Common myeloid progenitor, CD34-positive (primary cell): ENCODE measurements around the gene RNF144B.
A peak's percentile ranks its signal among the peaks of the same experiment; 100 is the strongest.

Source experiments
- CTCF ChIA-PET: fragments of 350-600 bp; sonication (Branson Sonifier 250); formaldehyde crosslinking; loops from one replicate; lab custom pipeline; 2021; ENCODE audit warnings: antibody characterized with exemption; lab: Charles Lee
- POLR2A ChIA-PET: fragments of 350-600 bp; sonication (Branson Sonifier 250); formaldehyde crosslinking; loops from one replicate; lab custom pipeline; 2021; ENCODE audit warnings: antibody characterized with exemption; lab: Charles Lee
- DNase-seq, 3 donors: peaks; one replicate each; pipeline versions ENCODE4 v3.0.0 to v3.0.0-alpha.2; 2013
- H3K27ac ChIP-seq, 2 experiments: 1 replicate in 1 of 2; 2 replicates in 1 of 2; pipeline ENCODE4 v1.7.0; 2013; ENCODE audit warnings: inconsistent platforms in 2 of 2, low read length in 2 of 2, mild to moderate bottlenecking in 2 of 2, low read depth in 1 of 2, moderate library complexity in 1 of 2; ENCODE audit not compliant: severe bottlenecking in 2 of 2, insufficient read depth in 1 of 2, poor library complexity in 1 of 2
- H3K27me3 ChIP-seq, 5 experiments: replicated peaks in 2 of 5; 1 replicate in 3 of 5; 2 replicates in 2 of 5; pipeline versions ENCODE4 v1.6.1 to v1.7.0; 2013; ENCODE audit warnings: low read length in 4 of 5, mild to moderate bottlenecking in 2 of 5, moderate library complexity in 2 of 5, inconsistent platforms in 1 of 5; ENCODE audit not compliant: insufficient read depth in 5 of 5, control insufficient read depth in 4 of 5
- H3K36me3 ChIP-seq, 4 experiments: 1 replicate in 2 of 4; 2 replicates in 2 of 4; pipeline versions ENCODE4 v1.6.1 to v1.7.0; 2013; ENCODE audit warnings: low read length in 3 of 4, control low read depth in 1 of 4, mild to moderate bottlenecking in 1 of 4; ENCODE audit not compliant: control insufficient read depth in 4 of 4, insufficient read depth in 4 of 4
- H3K4me1 ChIP-seq, 4 experiments: 1 replicate in 3 of 4; 2 replicates in 1 of 4; pipeline versions ENCODE4 v1.6.1 to v1.7.1; 2013; ENCODE audit warnings: low read length in 3 of 4, mild to moderate bottlenecking in 3 of 4, control low read depth in 1 of 4, inconsistent platforms in 1 of 4, moderate library complexity in 1 of 4; ENCODE audit not compliant: control insufficient read depth in 4 of 4, insufficient read depth in 4 of 4; ENCODE audit errors: control extremely low read depth in 1 of 4
- H3K4me3 ChIP-seq, 7 experiments: 1 replicate in 4 of 7; 2 replicates in 3 of 7; pipeline versions ENCODE4 v1.5.1 to v1.7.0; 2013; ENCODE audit warnings: mild to moderate bottlenecking in 7 of 7, low read length in 6 of 7, moderate library complexity in 6 of 7, inconsistent platforms in 2 of 7, low read depth in 2 of 7, control low read depth in 1 of 7; ENCODE audit not compliant: insufficient read depth in 4 of 7, control insufficient read depth in 1 of 7; ENCODE audit errors: extremely low read depth in 1 of 7
- H3K9me3 ChIP-seq, 5 experiments: 1 replicate in 4 of 5; 2 replicates in 1 of 5; pipeline versions ENCODE4 v1.6.1 to v1.7.1; 2013; ENCODE audit warnings: low read length in 4 of 5, mild to moderate bottlenecking in 2 of 5, inconsistent platforms in 1 of 5, low read depth in 1 of 5, moderate library complexity in 1 of 5; ENCODE audit not compliant: control insufficient read depth in 4 of 5, insufficient read depth in 2 of 5; ENCODE audit errors: control extremely low read depth in 1 of 5
- WGBS: methylation state at CpG from one replicate; pipeline ENCODE4 v1.1.5; 2013; ENCODE audit not compliant: insufficient coverage; 5-methylcytosine and 5-hydroxymethylcytosine counted together

RNF144B gene

GRCh38 chr6:18501663-18502013 is 114.5 kb downstream of the RNF144B start:
- POLR2A ChIA-PET, result interaction anchor here (0.7 to 1.0 kb wide), 2 partner anchors 174 to 178 kb away, joined by 3 read pairs; no protein-coding TSS in a partner anchor
- peaks cover 3 to 43% (median 25%) of the 10 kb centered on the region in 4 experiments for H3K4me1 ChIP-seq

GRCh38 chr6:18503206-18503592 is 116.0 kb downstream of the RNF144B start:
- ChIA-PET CTCF (interaction anchor here (0.9 to 9.6 kb wide), 17 partner anchors 10 to 251 kb away, joined by 3 to 227 read pairs (median 4); partner anchors contain the start of gene RNF144B), POLR2A (no interaction called here)
- H3K27me3 ChIP-seq, result no peaks in the 10 kb centered on the region
- no peak overlapping the region for H3K4me3 ChIP-seq
- H3K36me3 ChIP-seq, result no peaks in the 10 kb centered on the region
- peaks cover 0 to 29% (median 22%) of the 10 kb centered on the region in 4 experiments for H3K4me1 ChIP-seq
- H3K27ac ChIP-seq, result no peak overlapping the region
- no peak for DNase-seq
- no peaks in the 10 kb centered on the region for H3K9me3 ChIP-seq

More at GRCh38 chr6:18501663-18502013, 114.5 kb downstream of the RNF144B start:
- Histone ChIP-seq H3K27ac (peak overlapping the region; percentile 74 to 75), H3K4me3 (peak overlapping the region in 1 of 7 experiments; percentile 20), H3K9me3 (no peaks in the 10 kb centered on the region), H3K36me3 (no peaks in the 10 kb centered on the region), H3K27me3 (no peaks in the 10 kb centered on the region)
- 0% methylated on average over 4 of the region's 4 CpGs for WGBS
- DNase-seq, result peak; percentile 65 to 93 (median 92)
- CTCF ChIA-PET, result interaction anchor here (0.8 to 9.6 kb wide), 8 partner anchors 11 to 239 kb away, joined by 3 to 227 read pairs (median 4); partner anchors contain the start of gene RNF144B

GRCh38 chr6:18503593-18504231 is 116.6 kb downstream of the RNF144B start:
- no peaks in the 10 kb centered on the region for H3K27me3 ChIP-seq
- ChIA-PET POLR2A (no interaction called here), CTCF (interaction anchor here (0.9 to 9.6 kb wide), 15 partner anchors 9 to 252 kb away, joined by 3 to 227 read pairs (median 4); partner anchors contain the start of gene RNF144B)
- no peaks in the 10 kb centered on the region for H3K36me3 ChIP-seq
- DNase-seq, result peak; percentile 78 to 89 (median 84)
- 30% methylated on average over 5 of the region's 11 CpGs for WGBS
- H3K9me3 ChIP-seq, result no peaks in the 10 kb centered on the region
- no peak overlapping the region for H3K27ac ChIP-seq
- peak overlapping the region in 1 of 7 experiments; percentile 20 for H3K4me3 ChIP-seq
- H3K4me1 ChIP-seq, result peaks cover 0 to 27% (median 22%) of the 10 kb centered on the region in 4 experiments

GRCh38 chr6:18504232-18504596 is 117.1 kb downstream of the RNF144B start:
- ChIA-PET CTCF (interaction anchor here (0.7 to 9.6 kb wide), 8 partner anchors 9 to 300 kb away, joined by 3 to 227 read pairs (median 5); partner anchors contain the start of gene RNF144B), POLR2A (no interaction called here)
- peaks cover 0 to 27% (median 22%) of the 10 kb centered on the region in 4 experiments for H3K4me1 ChIP-seq
- no peak for DNase-seq
- H3K27ac ChIP-seq, result no peak overlapping the region
- H3K27me3 ChIP-seq, result no peaks in the 10 kb centered on the region
- H3K36me3 ChIP-seq, result no peaks in the 10 kb centered on the region
- 56% methylated on average over 1 of the region's 2 CpGs for WGBS
- no peak overlapping the region for H3K4me3 ChIP-seq
- H3K9me3 ChIP-seq, result no peaks in the 10 kb centered on the region

- H3K9me3 ChIP-seq, result no peaks in the 10 kb centered on the region
- H3K27ac ChIP-seq, result no peak overlapping the region
- H3K36me3 ChIP-seq, result no peaks in the 10 kb centered on the region
- CTCF ChIA-PET, result interaction anchor here (0.6 to 9.6 kb wide), 6 partner anchors 9 to 1614 kb away, joined by 3 to 227 read pairs (median 4); no protein-coding TSS in a partner anchor
- H3K4me1 ChIP-seq, result peaks cover 0 to 16% (median 12%) of the 10 kb centered on the region in 4 experiments
- no peaks in the 10 kb centered on the region for H3K27me3 ChIP-seq
- no peak for DNase-seq
- 96% methylated on average over 11 of the region's 15 CpGs for WGBS
- POLR2A ChIA-PET, result no interaction called here
- H3K4me3 ChIP-seq, result no peak overlapping the region
Observed at GRCh38 chr6:18506382-18507017, 119.3 kb downstream of the RNF144B start.

GRCh38 chr6:18507018-18507415 is 119.9 kb downstream of the RNF144B start:
- no peaks in the 10 kb centered on the region for H3K9me3 ChIP-seq
- no peak overlapping the region for H3K27ac ChIP-seq
- POLR2A ChIA-PET, result no interaction called here
- CTCF ChIA-PET, result interaction anchor here (0.7 to 9.6 kb wide), 5 partner anchors 9 to 1613 kb away, joined by 3 to 227 read pairs (median 4); no protein-coding TSS in a partner anchor
- H3K27me3 ChIP-seq, result no peaks in the 10 kb centered on the region
- no peak overlapping the region for H3K4me3 ChIP-seq
- no peaks in the 10 kb centered on the region for H3K36me3 ChIP-seq
- no peak for DNase-seq
- 94% methylated on average over 7 of the region's 7 CpGs for WGBS
- peaks cover 0 to 11% (median 7%) of the 10 kb centered on the region in 4 experiments for H3K4me1 ChIP-seq
